RWPE2 (cell line): ENCODE results near the gene GPR142.

Experiments used
- ATAC-seq: fragments of 200-7000 bp; cut with Tn5 transposase; 3 replicates; pipeline ENCODE4 v1.9.1; 2021; ENCODE audit warnings: low read depth
- DNase-seq: peaks from one replicate; pipeline ENCODE4 v3.0.0-alpha.2; 2020; ENCODE audit warnings: low spot score
- H3K27ac ChIP-seq: fragments of 450-650 bp; 2 replicates; pipeline ENCODE4 v1.5.1; 2017; ENCODE audit warnings: mild to moderate bottlenecking; ENCODE audit not compliant: poor library complexity, severe bottlenecking
- H3K27me3 ChIP-seq: fragments of 250-450 bp; sonication (Bioruptor Pico); 2 replicates; pipeline ENCODE4 v1.5.1; 2021; ENCODE audit warnings: mild to moderate bottlenecking, moderate library complexity; ENCODE audit not compliant: insufficient read depth, poor library complexity, severe bottlenecking
- H3K36me3 ChIP-seq: fragments of 250-450 bp; sonication (Bioruptor Pico); 2 replicates; pipeline ENCODE4 v1.5.1; 2020; ENCODE audit warnings: low read depth, mild to moderate bottlenecking, moderate library complexity
- H3K4me1 ChIP-seq: fragments of 250-450 bp; sonication (Bioruptor Pico); 2 replicates; pipeline ENCODE4 v1.5.1; 2021; ENCODE audit warnings: mild to moderate bottlenecking, moderate library complexity; ENCODE audit not compliant: insufficient read depth, poor library complexity, severe bottlenecking
- H3K4me3 ChIP-seq: fragments of 250-450 bp; sonication (Bioruptor Pico); 2 replicates; pipeline ENCODE4 v1.5.1; 2021; ENCODE audit warnings: mild to moderate bottlenecking, moderate library complexity; ENCODE audit not compliant: severe bottlenecking
- H3K9me3 ChIP-seq: fragments of 250-450 bp; sonication (Bioruptor Pico); 2 replicates; pipeline ENCODE4 v1.5.1; 2021; ENCODE audit warnings: mild to moderate bottlenecking, moderate library complexity; ENCODE audit not compliant: severe bottlenecking
- CTCF ChIP-seq: fragments of 450-650 bp; IDR thresholded peaks from one replicate; pipeline ENCODE4 v1.5.1; 2017; ENCODE audit warnings: mild to moderate bottlenecking, moderate library complexity; ENCODE audit not compliant: poor library complexity, severe bottlenecking

Gene GPR142

GRCh38 chr17:74394275-74394950 lies 27.1 kb downstream of the GPR142 start:
- no peak for DNase-seq
- H3K9me3 ChIP-seq = no peaks in the 10 kb centered on the region
- no peak overlapping the region for H3K27ac ChIP-seq
- TF ChIP-seq CTCF = no peak
- H3K4me3 ChIP-seq = no peak overlapping the region
- no peaks in the 10 kb centered on the region for H3K27me3 ChIP-seq
- no peaks in the 10 kb centered on the region for H3K36me3 ChIP-seq
- no peaks in the 10 kb centered on the region for H3K4me1 ChIP-seq
- no peak for ATAC-seq

GRCh38 chr17:74394977-74395376 lies 27.7 kb downstream of the GPR142 start:
- DNase-seq = no peak
- no peak for TF ChIP-seq CTCF
- H3K27ac ChIP-seq = no peak overlapping the region
- no peaks in the 10 kb centered on the region for H3K4me1 ChIP-seq
- no peaks in the 10 kb centered on the region for H3K9me3 ChIP-seq
- H3K4me3 ChIP-seq = no peak overlapping the region
- peak; percentile 53; the same call in 2 of the 3 replicates for ATAC-seq
- H3K36me3 ChIP-seq = no peaks in the 10 kb centered on the region
- H3K27me3 ChIP-seq = no peaks in the 10 kb centered on the region

- Histone ChIP-seq H3K4me1 (no peaks in the 10 kb centered on the region), H3K36me3 (no peaks in the 10 kb centered on the region), H3K27ac (no peak overlapping the region), H3K27me3 (no peaks in the 10 kb centered on the region), H3K9me3 (no peaks in the 10 kb centered on the region), H3K4me3 (no peak overlapping the region)
- TF ChIP-seq CTCF = no peak
- no peak for DNase-seq
- ATAC-seq = no peak
These were observed 29.3 kb downstream of the GPR142 start for GRCh38 chr17:74396567-74396966.

GRCh38 chr17:74402048-74402447 lies 34.7 kb downstream of the GPR142 start:
- no peaks in the 10 kb centered on the region for H3K9me3 ChIP-seq

More at GRCh38 chr17:74402048-74402447, 34.7 kb downstream of the GPR142 start:
- no peak for ATAC-seq
- Histone ChIP-seq H3K27me3 (no peaks in the 10 kb centered on the region), H3K4me1 (no peaks in the 10 kb centered on the region), H3K36me3 (no peaks in the 10 kb centered on the region), H3K27ac (no peak overlapping the region), H3K4me3 (no peak overlapping the region)
- no peak for TF ChIP-seq CTCF
- DNase-seq = no peak
